Prostate gland (tissue), 2 donors: Measurements from ENCODE around the gene BRSK1. TPM values are rescaled to one million over a fixed set of nuclear protein-coding genes. Genes with fewer than 3 reads are reported as not detected.

Source experiments
- DNase-seq: peaks from one replicate; pipeline ENCODE4 v3.0.0-alpha.2; 2019; ENCODE audit warnings: low spot score
- H3K27ac ChIP-seq, 2 donors: fragments of 200-600 bp; sonication (generic); 2 replicates each; pipeline ENCODE4 v1.5.1; 2017 to 2019
- H3K27me3 ChIP-seq: fragments of 200-600 bp; sonication (generic); replicated peaks from 2 replicates; pipeline ENCODE4 v1.5.1; 2019; ENCODE audit not compliant: insufficient read depth
- H3K36me3 ChIP-seq, 2 donors: fragments of 200-600 bp; sonication (generic); 1 replicate in 1 of 2; 2 replicates in 1 of 2; pipeline versions ENCODE4 v1.5.1 to v1.8.1; 2017 to 2019
- H3K4me1 ChIP-seq: fragments of 200-600 bp; sonication (generic); replicated peaks from 2 replicates; pipeline ENCODE4 v1.5.1; 2019
- H3K4me3 ChIP-seq, 2 donors: fragments of 200-600 bp; sonication (generic); 2 replicates each; pipeline ENCODE4 v1.5.1; 2017 to 2019
- H3K9me3 ChIP-seq: fragments of 200-600 bp; sonication (generic); 2 replicates; pipeline ENCODE4 v1.5.1; 2017
- POLR2A ChIP-seq: fragments of 450-650 bp; IDR thresholded peaks from one replicate; pipeline ENCODE4 v1.6.1; 2016; ENCODE audit warnings: antibody characterized with exemption, mild to moderate bottlenecking
- POLR2AphosphoS5 ChIP-seq: sonication (generic); formaldehyde crosslinking; IDR thresholded peaks from one replicate; pipeline ENCODE4 v1.6.1; 2017; ENCODE audit warnings: antibody characterized with exemption
- WGBS: methylation state at CpG from one replicate; pipeline ENCODE4 v1.1.5; 2018; 5-methylcytosine and 5-hydroxymethylcytosine counted together
- intact Hi-C: fragments of 100-400 bp; cut with DNase I; formaldehyde crosslinking; loops from one replicate; pipeline ENCODE4 v1.14.2; 2022
- total RNA-seq, 2 donors: library from RNA; depleted of rRNA; stranded (reverse); fragments of >200 nt; gene quantifications; one replicate each; pipeline ENCODE4 v1.1.0, GENCODE V29; 2016
- TF ChIP-seq, protein P1 (sequence below), 4 experiments: fragments of 200-600 bp in 2 of 4; fragments of 450-650 bp in 2 of 4; sonication (generic) in 2 of 4; IDR thresholded peaks; 1 replicate in 3 of 4; 2 replicates in 1 of 4; pipeline ENCODE4 v1.5.1; 2016 to 2019; ENCODE audit warnings: antibody characterized with exemption in 4 of 4, mild to moderate bottlenecking in 2 of 4, moderate library complexity in 2 of 4

Gene BRSK1
- total RNA-seq, 2 donors from 2014 or later = 1.4 to 10.9 TPM

DNA sequence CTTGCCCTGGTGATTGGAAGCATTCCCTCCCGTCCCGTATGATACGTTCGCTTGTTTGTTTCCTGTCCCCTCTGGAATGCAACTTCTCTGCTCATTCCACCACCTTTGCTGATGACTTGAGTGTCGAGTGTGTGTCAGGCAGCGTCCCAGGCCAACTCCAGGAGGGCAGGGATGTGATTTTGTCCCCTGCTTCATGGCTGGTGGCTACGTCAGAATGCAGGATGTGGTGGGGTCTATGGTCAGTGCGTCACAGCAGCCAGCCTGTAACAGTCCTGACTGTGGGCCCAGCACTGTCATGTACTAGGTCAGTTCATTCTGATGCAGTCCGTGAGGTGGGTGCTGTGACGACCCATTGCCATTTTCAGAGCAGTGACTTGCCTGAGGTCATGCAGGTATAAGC lies 16.2 kb downstream of the BRSK1 start:
- intact Hi-C loops = loop anchor here (5.0 kb wide), 2 partner anchors 42 to 87 kb away; partner anchors contain the start of gene RPL28
- Histone ChIP-seq H3K4me1 (no peaks in the 10 kb centered on the region), H3K36me3 (no peaks in the 10 kb centered on the region), H3K9me3 (no peaks in the 10 kb centered on the region), H3K27me3 (no peaks in the 10 kb centered on the region), H3K4me3 (no peak overlapping the region), H3K27ac (no peak overlapping the region)
- TF ChIP-seq POLR2AphosphoS5 = no peak
- TF ChIP-seq POLR2A = no peak
- WGBS = 83% methylated on average over 10 of the region's 10 CpGs
- DNase-seq = no peak

DNA sequence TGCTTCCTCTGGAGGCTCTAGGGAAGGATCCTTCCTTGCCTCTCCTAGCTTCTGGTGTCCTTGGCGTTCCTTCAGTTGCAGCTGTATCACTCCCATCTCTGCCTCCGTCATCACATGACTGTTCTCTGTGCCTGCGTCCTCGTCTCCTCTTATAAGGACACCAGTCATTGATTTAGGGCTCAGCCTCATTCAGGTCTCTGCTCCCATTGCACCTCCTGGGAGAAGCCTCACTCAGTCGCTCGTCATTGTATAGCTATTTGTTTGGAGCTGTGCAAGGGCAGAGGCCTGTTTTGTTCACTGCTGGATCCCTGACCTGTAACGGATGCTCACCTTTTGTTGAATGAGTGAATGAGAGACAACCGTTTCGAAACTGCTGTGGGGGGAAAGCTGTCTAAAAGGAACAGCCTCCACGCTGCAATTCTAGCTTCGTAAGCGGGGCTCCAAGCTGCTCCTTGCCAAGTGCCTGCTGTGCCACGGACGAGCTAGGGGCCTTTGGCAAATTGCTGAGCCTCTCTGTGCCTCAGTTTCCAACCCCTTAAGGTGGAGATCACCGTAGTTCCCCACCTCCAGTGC lies 17.2 kb downstream of the BRSK1 start:
- H3K4me3 ChIP-seq = no peak overlapping the region
- WGBS = 73% methylated on average over 15 of the region's 15 CpGs
- intact Hi-C loops = loop anchor here (5.0 kb wide), 2 partner anchors 41 to 86 kb away; partner anchors contain the start of gene RPL28
- no peak for TF ChIP-seq POLR2A
- TF ChIP-seq POLR2AphosphoS5 = no peak
- TF ChIP-seq, protein P1, sequence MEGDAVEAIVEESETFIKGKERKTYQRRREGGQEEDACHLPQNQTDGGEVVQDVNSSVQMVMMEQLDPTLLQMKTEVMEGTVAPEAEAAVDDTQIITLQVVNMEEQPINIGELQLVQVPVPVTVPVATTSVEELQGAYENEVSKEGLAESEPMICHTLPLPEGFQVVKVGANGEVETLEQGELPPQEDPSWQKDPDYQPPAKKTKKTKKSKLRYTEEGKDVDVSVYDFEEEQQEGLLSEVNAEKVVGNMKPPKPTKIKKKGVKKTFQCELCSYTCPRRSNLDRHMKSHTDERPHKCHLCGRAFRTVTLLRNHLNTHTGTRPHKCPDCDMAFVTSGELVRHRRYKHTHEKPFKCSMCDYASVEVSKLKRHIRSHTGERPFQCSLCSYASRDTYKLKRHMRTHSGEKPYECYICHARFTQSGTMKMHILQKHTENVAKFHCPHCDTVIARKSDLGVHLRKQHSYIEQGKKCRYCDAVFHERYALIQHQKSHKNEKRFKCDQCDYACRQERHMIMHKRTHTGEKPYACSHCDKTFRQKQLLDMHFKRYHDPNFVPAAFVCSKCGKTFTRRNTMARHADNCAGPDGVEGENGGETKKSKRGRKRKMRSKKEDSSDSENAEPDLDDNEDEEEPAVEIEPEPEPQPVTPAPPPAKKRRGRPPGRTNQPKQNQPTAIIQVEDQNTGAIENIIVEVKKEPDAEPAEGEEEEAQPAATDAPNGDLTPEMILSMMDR (IDR thresholded peaks at IDR 0.05) = no peak
- no peak for DNase-seq
- no peaks in the 10 kb centered on the region for H3K27me3 ChIP-seq
- no peaks in the 10 kb centered on the region for H3K4me1 ChIP-seq
- no peak overlapping the region for H3K27ac ChIP-seq
- H3K36me3 ChIP-seq = no peaks in the 10 kb centered on the region
- no peaks in the 10 kb centered on the region for H3K9me3 ChIP-seq

DNA sequence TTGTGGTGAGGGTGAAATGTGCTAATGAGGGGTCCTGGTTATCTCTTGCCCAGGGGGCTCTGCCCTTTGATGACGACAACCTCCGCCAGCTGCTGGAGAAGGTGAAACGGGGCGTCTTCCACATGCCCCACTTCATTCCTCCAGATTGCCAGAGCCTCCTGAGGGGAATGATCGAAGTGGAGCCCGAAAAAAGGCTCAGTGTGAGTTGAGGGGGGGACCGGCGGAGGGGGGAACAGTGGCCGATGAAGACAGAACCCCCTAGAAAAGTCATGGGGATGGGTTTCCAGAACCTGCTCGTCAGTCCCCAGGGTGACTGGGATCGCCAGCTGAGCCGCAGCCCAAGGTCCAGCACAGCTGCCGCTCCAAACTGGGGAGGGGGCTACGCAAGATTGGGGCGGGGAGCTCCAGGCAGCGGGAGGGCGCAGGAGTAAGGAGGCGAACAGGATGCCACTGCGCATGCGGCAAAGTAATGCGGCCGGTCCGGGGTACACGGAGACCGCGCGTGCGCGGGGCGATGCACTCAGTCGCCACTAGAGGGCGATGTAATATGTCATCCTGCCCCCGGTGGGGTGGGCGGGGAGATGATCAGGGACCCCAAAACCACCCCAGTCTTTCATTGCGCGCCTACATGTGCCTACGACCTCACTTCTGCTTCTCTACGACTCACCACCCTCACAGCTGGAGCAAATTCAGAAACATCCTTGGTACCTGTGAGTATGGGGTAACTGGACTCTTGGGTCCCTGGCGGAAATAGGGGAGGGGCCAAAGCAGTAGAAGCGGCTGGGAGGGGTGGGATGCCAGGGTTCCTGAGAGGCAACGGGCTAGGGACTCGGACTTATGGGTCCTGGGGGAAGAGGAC lies 17.9 kb downstream of the BRSK1 start:
- Histone ChIP-seq H3K4me1 (no peaks in the 10 kb centered on the region), H3K27me3 (no peaks in the 10 kb centered on the region), H3K36me3 (no peaks in the 10 kb centered on the region), H3K4me3 (peak overlapping the region in 1 of 2 donors; percentile 25), H3K27ac (no peak overlapping the region), H3K9me3 (no peaks in the 10 kb centered on the region)
- 14% methylated on average over 42 of the region's 42 CpGs for WGBS
- intact Hi-C loops = loop anchor here (5.0 kb wide), 2 partner anchors 41 to 86 kb away; partner anchors contain the start of gene RPL28
- TF ChIP-seq, protein P1 (IDR thresholded peaks at IDR 0.05) = peak; percentile 95 to 99 (median 98)
- peak; percentile 13 for TF ChIP-seq POLR2A
- peak; percentile 88 for TF ChIP-seq POLR2AphosphoS5
- peak; percentile 78 for DNase-seq

DNA sequence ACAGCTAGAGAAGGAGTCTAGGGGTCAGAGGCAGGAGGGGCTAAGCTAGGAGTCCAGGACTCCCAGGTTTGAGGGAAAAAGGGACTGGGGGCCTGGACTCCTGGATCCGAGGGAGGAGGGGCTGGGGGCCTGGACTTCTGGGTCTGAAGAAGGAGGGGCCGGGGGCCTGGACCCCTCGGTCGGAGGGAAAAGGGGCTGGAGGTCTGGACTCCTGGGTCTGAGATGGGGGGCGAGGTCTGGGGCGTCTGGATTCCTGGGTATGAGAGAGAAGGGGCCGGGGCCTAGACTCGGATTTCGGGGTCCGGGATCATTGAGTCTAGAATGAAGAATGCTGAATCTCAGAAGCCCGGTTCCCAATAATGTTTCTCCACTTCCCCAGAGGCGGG lies 18.5 kb downstream of the BRSK1 start:
- Histone ChIP-seq H3K4me3 (no peak overlapping the region), H3K4me1 (no peaks in the 10 kb centered on the region), H3K27ac (no peak overlapping the region), H3K27me3 (no peaks in the 10 kb centered on the region), H3K9me3 (no peaks in the 10 kb centered on the region), H3K36me3 (no peaks in the 10 kb centered on the region)
- intact Hi-C loops = loop anchor here (5.0 kb wide), 2 partner anchors 40 to 85 kb away; partner anchors contain the start of gene RPL28
- no peak for TF ChIP-seq POLR2A
- TF ChIP-seq POLR2AphosphoS5 = no peak
- TF ChIP-seq, protein P1 (IDR thresholded peaks at IDR 0.05) = no peak
- no peak for DNase-seq
- 84% methylated on average over 12 of the region's 12 CpGs for WGBS

DNA sequence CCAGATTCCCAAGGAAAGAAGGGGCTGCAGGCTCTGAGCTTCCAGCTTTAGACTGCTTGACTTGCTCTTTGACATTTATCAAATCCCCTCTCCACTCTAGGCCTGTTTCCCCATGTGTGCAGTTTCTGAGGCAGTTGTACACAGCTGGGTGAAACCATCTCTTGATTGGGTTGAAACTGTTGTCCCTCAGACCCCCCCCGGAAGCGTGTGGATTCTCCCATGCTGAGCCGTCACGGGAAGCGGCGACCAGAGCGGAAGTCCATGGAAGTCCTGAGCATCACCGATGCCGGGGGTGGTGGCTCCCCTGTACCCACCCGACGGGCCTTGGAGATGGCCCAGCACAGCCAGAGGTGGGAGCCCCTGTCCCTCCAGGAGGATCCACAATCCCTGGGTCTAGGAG lies 19.7 kb downstream of the BRSK1 start:
- Histone ChIP-seq H3K36me3 (no peaks in the 10 kb centered on the region), H3K4me1 (no peaks in the 10 kb centered on the region), H3K27me3 (no peaks in the 10 kb centered on the region), H3K4me3 (no peak overlapping the region), H3K27ac (no peak overlapping the region), H3K9me3 (no peaks in the 10 kb centered on the region)
- 95% methylated on average over 10 of the region's 11 CpGs for WGBS
- TF ChIP-seq, protein P1 (IDR thresholded peaks at IDR 0.05) = no peak
- TF ChIP-seq POLR2AphosphoS5 (no peak), POLR2A (no peak)
- DNase-seq = no peak
- intact Hi-C loops = loop anchor here (5.0 kb wide), 2 partner anchors 39 to 84 kb away; partner anchors contain the start of gene RPL28
